ENCODE data around the gene BCDIN3D. TPM values are rescaled to one million over a fixed set of nuclear protein-coding genes. Genes with fewer than 3 reads are reported as not detected.

BCDIN3D gene
- total RNA-seq, 1 donor from 2014 or later: 5.4 TPM

DNA sequence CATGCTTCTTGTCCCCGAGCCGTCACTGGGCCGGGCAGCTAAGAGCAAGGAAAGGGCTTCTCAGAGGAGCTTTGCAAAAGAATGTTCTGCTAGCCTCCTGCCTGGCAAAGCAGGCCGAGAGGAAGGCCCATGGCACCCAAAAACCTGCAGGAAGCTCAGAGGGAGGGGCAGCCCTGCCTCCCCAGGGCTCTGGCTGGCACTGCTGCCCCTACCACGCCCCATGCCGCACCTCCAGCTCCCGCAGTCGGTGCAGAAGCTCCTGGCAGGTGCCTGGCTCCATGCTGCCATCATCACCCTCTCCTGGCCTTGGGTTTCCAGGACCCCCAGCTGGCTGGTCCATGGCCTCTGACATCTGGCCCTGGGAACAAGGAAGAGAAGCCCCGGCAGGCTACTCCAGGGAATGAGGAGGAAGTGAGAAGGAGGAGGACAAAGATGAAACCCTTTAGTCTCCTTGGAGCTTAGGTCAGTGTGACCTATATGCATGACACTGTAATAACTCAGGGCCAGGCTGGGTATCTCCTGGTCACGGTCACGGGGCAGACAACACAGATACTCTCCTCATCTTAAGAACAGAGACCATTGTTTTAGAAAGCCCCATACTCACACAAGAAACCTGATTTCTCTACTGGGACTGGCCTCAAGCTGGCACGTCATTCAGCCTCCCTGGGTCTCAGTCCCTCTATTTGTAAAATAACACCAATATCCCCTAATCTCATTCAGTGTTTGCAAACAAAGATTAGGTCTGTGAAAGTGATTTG is 39.0 kb downstream of the BCDIN3D start:
- H3K27me3 ChIP-seq (ENCODE audit: control insufficient read depth, insufficient read depth, low read length): no peaks in the 10 kb centered on the region
- H3K36me3 ChIP-seq (ENCODE audit: control insufficient read depth, insufficient read depth, low read length): no peaks in the 10 kb centered on the region
- no peak for DNase-seq (ENCODE audit: low read depth)
- TF ChIP-seq, protein P1, sequence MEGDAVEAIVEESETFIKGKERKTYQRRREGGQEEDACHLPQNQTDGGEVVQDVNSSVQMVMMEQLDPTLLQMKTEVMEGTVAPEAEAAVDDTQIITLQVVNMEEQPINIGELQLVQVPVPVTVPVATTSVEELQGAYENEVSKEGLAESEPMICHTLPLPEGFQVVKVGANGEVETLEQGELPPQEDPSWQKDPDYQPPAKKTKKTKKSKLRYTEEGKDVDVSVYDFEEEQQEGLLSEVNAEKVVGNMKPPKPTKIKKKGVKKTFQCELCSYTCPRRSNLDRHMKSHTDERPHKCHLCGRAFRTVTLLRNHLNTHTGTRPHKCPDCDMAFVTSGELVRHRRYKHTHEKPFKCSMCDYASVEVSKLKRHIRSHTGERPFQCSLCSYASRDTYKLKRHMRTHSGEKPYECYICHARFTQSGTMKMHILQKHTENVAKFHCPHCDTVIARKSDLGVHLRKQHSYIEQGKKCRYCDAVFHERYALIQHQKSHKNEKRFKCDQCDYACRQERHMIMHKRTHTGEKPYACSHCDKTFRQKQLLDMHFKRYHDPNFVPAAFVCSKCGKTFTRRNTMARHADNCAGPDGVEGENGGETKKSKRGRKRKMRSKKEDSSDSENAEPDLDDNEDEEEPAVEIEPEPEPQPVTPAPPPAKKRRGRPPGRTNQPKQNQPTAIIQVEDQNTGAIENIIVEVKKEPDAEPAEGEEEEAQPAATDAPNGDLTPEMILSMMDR (IDR thresholded peaks at IDR 0.05; ENCODE audit: insufficient read depth, low read length, poor library complexity, severe bottlenecking): no peak
- H3K4me3 ChIP-seq (ENCODE audit: low read depth, low read length): no peak overlapping the region

DNA sequence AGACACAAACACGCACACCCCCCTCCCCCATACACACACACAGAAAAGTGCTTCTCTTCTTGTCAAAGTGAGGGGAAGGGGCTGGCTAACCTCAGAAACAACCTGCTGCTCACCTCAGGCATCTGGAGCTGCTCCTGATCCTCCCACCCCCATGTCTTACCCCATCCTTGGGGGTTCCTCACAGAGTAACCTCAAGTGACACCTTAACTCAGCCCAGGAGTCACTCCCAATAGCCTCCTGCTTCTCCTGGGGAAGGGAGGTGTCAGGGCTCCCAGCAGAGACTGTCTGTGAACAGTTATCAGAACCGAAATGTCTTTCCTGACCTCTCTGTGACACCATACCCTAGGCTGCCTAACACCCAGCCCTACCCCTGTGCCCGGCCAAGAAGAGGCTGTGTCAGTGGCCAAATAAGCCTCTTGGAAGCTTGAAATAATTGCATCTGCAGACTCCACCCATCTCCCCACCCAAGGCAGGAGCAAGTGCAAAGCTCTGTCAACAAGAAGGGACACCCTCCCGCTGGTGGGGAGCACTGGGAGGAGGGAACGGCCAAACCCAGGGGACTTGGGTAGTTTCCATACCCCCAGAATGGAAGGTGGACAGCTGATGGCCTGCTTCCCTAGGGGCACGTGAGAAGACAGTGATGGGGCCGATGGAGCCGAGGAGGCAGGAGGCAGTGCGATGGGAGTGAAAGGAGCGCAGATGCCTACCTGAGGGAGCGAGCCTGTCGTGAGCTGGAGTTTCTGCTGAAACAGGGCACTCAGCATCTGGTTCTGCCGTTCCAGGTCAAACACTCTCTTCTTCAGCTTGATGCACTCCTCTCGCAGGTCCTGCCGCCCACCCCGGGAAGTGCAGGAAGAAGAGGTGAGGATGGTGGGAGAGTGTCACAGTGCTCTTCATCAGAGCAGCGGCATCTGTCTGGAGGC is 41.5 kb downstream of the BCDIN3D start:
- no peaks in the 10 kb centered on the region for H3K27me3 ChIP-seq (ENCODE audit: control insufficient read depth, insufficient read depth, low read length)
- no peak overlapping the region for H3K4me3 ChIP-seq (ENCODE audit: low read depth, low read length)

GRCh38 chr12:49800421-49801140 is 42.3 kb downstream of the BCDIN3D start:
- TF ChIP-seq, protein P1 (IDR thresholded peaks at IDR 0.05; ENCODE audit: insufficient read depth, low read length, poor library complexity, severe bottlenecking): no peak
- Histone ChIP-seq H3K4me3 (ENCODE audit: low read depth, low read length) (no peak overlapping the region), H3K36me3 (ENCODE audit: control insufficient read depth, insufficient read depth, low read length) (peaks cover 3% of the 10 kb centered on the region), H3K27me3 (ENCODE audit: control insufficient read depth, insufficient read depth, low read length) (no peaks in the 10 kb centered on the region)
- DNase-seq (ENCODE audit: low read depth): no peak

More for the DNA sequence above, 41.5 kb downstream of the BCDIN3D start:
- DNase-seq (ENCODE audit: low read depth): no peak
- TF ChIP-seq, protein P1 (IDR thresholded peaks at IDR 0.05; ENCODE audit: insufficient read depth, low read length, poor library complexity, severe bottlenecking): no peak
- H3K36me3 ChIP-seq (ENCODE audit: control insufficient read depth, insufficient read depth, low read length): peaks cover 3% of the 10 kb centered on the region

DNA sequence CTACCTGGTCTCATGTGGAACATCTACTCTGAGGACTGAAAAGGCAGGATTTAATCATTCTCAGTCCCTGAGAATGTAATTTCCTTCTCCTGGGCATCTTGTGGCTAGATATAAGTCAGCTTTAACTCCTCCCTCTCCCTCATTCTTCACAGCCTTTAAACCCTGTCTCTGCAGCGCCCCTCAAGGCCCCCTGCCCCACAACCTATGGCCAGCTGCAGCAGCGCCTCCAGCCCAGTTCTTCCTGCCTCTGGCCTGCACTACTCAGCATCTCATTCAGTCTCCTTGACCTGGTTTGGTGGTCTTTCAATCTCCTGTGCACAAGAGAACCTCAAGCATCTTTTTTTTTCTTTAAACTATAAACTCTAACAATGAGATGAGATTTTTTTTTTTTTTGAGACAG is 44.0 kb downstream of the BCDIN3D start:
- TF ChIP-seq, protein P1 (IDR thresholded peaks at IDR 0.05; ENCODE audit: insufficient read depth, low read length, poor library complexity, severe bottlenecking): no peak
- DNase-seq (ENCODE audit: low read depth): no peak
- Histone ChIP-seq H3K27me3 (ENCODE audit: control insufficient read depth, insufficient read depth, low read length) (no peaks in the 10 kb centered on the region), H3K36me3 (ENCODE audit: control insufficient read depth, insufficient read depth, low read length) (peaks cover 3% of the 10 kb centered on the region), H3K4me3 (ENCODE audit: low read depth, low read length) (no peak overlapping the region)

GRCh38 chr12:49798248-49798647 is 44.7 kb downstream of the BCDIN3D start:
- no peaks in the 10 kb centered on the region for H3K27me3 ChIP-seq (ENCODE audit: control insufficient read depth, insufficient read depth, low read length)
- H3K36me3 ChIP-seq (ENCODE audit: control insufficient read depth, insufficient read depth, low read length): peaks cover 3% of the 10 kb centered on the region
- H3K4me3 ChIP-seq (ENCODE audit: low read depth, low read length): no peak overlapping the region
- no peak for DNase-seq (ENCODE audit: low read depth)
- TF ChIP-seq, protein P1 (IDR thresholded peaks at IDR 0.05; ENCODE audit: insufficient read depth, low read length, poor library complexity, severe bottlenecking): no peak
